Spleen (tissue), 11 donors: ENCODE measurements around the gene JAZF1. TPM values are rescaled to one million over a fixed set of nuclear protein-coding genes. Genes with fewer than 3 reads are reported as not detected.

Experiments used
- DNase-seq: peaks from one replicate; pipeline ENCODE4 v3.0.0-alpha.2; 2020
- H3K27ac ChIP-seq, 8 donors: fragments of 200-600 bp; sonication (generic) in 7 of 8; 1 replicate in 4 of 8; 2 replicates in 4 of 8; pipeline versions ENCODE4 v1.5.0 to v1.8.0; 2016 to 2021; ENCODE audit warnings: inconsistent platforms in 4 of 8, mild to moderate bottlenecking in 4 of 8, moderate library complexity in 1 of 8
- H3K27me3 ChIP-seq, 7 donors: fragments of 200-600 bp; sonication (generic) in 6 of 7; replicated peaks in 1 of 7; 1 replicate in 4 of 7; 2 replicates in 3 of 7; pipeline versions ENCODE4 v1.5.0 to v1.8.0; 2016 to 2021; ENCODE audit warnings: inconsistent platforms in 3 of 7, mild to moderate bottlenecking in 1 of 7
- H3K36me3 ChIP-seq, 6 donors: fragments of 200-600 bp; sonication (generic) in 5 of 6; 1 replicate in 4 of 6; 2 replicates in 2 of 6; pipeline versions ENCODE4 v1.5.0 to v1.8.0; 2016 to 2021; ENCODE audit warnings: inconsistent platforms in 2 of 6
- H3K4me1 ChIP-seq, 6 donors: fragments of 200-600 bp; sonication (generic) in 5 of 6; 1 replicate in 3 of 6; 2 replicates in 3 of 6; pipeline versions ENCODE4 v1.5.0 to v1.8.0; 2016 to 2021; ENCODE audit warnings: inconsistent platforms in 3 of 6
- H3K4me3 ChIP-seq, 8 donors: fragments of 200-600 bp; sonication (generic) in 7 of 8; 1 replicate in 4 of 8; 2 replicates in 4 of 8; pipeline versions ENCODE4 v1.5.0 to v1.8.0; 2016 to 2021; ENCODE audit warnings: inconsistent platforms in 4 of 8, mild to moderate bottlenecking in 4 of 8, moderate library complexity in 2 of 8
- H3K9me3 ChIP-seq, 8 donors: fragments of 200-600 bp; sonication (generic) in 7 of 8; 1 replicate in 4 of 8; 2 replicates in 4 of 8; pipeline versions ENCODE4 v1.5.0 to v1.8.0; 2016 to 2021; ENCODE audit warnings: inconsistent platforms in 4 of 8
- POLR2A ChIP-seq, 3 donors: fragments of 450-650 bp; IDR thresholded peaks; one replicate each; pipeline ENCODE4 v1.5.1; 2017; ENCODE audit warnings: antibody characterized with exemption in 3 of 3, mild to moderate bottlenecking in 1 of 3
- POLR2AphosphoS5 ChIP-seq, 3 donors: sonication (generic); formaldehyde crosslinking; IDR thresholded peaks; one replicate each; pipeline ENCODE4 v1.5.1; 2017; ENCODE audit warnings: antibody characterized with exemption in 3 of 3
- WGBS, 5 donors: extraction: QIAGEN DNeasy Blood & Tissue Kit in 3 of 5; methylation state at CpG; one replicate each; pipeline versions ENCODE4 v1.1.5 to v1.1.7; 2013 to 2018; 5-methylcytosine and 5-hydroxymethylcytosine counted together
- intact Hi-C: fragments of 100-400 bp; cut with DNase I; formaldehyde crosslinking; loops from one replicate; pipeline ENCODE4 v1.15.0; 2023; ENCODE audit warnings: low total_unique reads
- polyA plus RNA-seq, 3 donors: library from polyadenylated mRNA; stranded (reverse); fragments of 200-250 nt; gene quantifications; one replicate each; pipeline ENCODE4 v1.2.1, GENCODE V29; 2013
- total RNA-seq, 7 donors: library from RNA; depleted of rRNA in 3 of 7; stranded (reverse); fragments of >200 nt in 3 of 7; fragmentation: NEBNext Ultra II Directional in 4 of 7; extraction: Animal tissue kit (Norgen Biotek cat#: 25700) in 4 of 7; gene quantifications; one replicate each; pipeline versions ENCODE4 v1.1.0 to v1.2.1, GENCODE V29; 2016 to 2021
- TF ChIP-seq, protein P1 (sequence below), 11 experiments: fragments of 200-600 bp in 7 of 11; fragments of 450-650 bp in 4 of 11; sonication (generic) in 4 of 11; IDR thresholded peaks in 8 of 11; conservative IDR thresholded peaks in 3 of 11; 1 replicate in 7 of 11; 2 replicates in 4 of 11; pipeline versions ENCODE4 v1.4.0 to v1.8.0; 2016 to 2021; ENCODE audit warnings: antibody characterized with exemption in 11 of 11, inconsistent platforms in 4 of 11, mild to moderate bottlenecking in 1 of 11
- donor health status: healthy with polysubstance abuse.
- donor health status: DM: no; HTN: no; CAD: no; lungs with moderate emphysema.
- donor health status: DM: no; HTN: no; CAD: no.
- donor health status: Bipolar disorder and iron deficiency.
- donor health status: healthy.
- donor health status: DM: no; HTN: no; CAD: no.
- donor health status: DM: yes; HTN: yes; CAD: no.

The JAZF1 gene
- total and polyA plus RNA-seq, 10 donors: 13.5 to 33.8 (median 24.7) TPM

DNA sequence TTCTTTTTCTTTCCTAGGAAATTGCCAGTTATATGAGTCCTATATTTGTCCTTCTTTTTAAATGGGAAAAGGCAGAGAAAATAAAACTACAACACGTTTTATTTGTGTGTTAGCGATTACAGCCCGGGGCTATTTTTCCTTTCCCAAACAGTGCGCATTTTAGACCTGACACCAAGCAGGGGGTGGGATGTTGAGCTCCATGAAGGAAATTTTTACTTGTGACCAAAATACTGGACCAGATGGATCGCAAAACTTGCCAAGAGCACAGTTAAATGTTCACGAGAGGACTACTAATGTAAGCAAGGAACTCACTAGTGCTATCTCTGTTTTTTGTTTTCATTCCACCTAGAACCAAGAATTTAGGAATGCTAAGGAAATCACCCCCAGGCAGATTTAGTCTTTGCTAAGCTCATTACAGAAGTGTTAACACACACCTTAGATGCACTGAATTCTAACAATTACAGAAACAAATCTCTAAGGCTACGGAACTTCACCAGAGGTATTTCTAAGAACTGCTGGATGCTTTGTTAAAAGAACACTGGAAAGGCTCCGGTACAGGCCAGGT, 114.8 kb downstream of the JAZF1 start:
- WGBS, 5 donors: 89 to 97% (median 94%) methylated on average over 8 of the region's 8 CpGs
- Histone ChIP-seq H3K4me1 (peaks cover 4 to 61% (median 28%) of the 10 kb centered on the region in 6 donors), H3K9me3 (no peaks in the 10 kb centered on the region), H3K27me3 (no peaks in the 10 kb centered on the region), H3K36me3 (peaks cover 0 to 7% (median 0%) of the 10 kb centered on the region in 6 donors), H3K27ac (no peak overlapping the region), H3K4me3 (no peak overlapping the region)
- DNase-seq: no peak
- intact Hi-C loops: no loop called here
- no peak for TF ChIP-seq POLR2AphosphoS5 (IDR thresholded peaks at IDR 0.05)
- TF ChIP-seq POLR2A (IDR thresholded peaks at IDR 0.05): no peak
- TF ChIP-seq, protein P1, sequence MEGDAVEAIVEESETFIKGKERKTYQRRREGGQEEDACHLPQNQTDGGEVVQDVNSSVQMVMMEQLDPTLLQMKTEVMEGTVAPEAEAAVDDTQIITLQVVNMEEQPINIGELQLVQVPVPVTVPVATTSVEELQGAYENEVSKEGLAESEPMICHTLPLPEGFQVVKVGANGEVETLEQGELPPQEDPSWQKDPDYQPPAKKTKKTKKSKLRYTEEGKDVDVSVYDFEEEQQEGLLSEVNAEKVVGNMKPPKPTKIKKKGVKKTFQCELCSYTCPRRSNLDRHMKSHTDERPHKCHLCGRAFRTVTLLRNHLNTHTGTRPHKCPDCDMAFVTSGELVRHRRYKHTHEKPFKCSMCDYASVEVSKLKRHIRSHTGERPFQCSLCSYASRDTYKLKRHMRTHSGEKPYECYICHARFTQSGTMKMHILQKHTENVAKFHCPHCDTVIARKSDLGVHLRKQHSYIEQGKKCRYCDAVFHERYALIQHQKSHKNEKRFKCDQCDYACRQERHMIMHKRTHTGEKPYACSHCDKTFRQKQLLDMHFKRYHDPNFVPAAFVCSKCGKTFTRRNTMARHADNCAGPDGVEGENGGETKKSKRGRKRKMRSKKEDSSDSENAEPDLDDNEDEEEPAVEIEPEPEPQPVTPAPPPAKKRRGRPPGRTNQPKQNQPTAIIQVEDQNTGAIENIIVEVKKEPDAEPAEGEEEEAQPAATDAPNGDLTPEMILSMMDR (IDR thresholded peaks at IDR 0.05 in 8 of 11, conservative IDR thresholded peaks at IDR 0.05 in 3 of 11): no peak

DNA sequence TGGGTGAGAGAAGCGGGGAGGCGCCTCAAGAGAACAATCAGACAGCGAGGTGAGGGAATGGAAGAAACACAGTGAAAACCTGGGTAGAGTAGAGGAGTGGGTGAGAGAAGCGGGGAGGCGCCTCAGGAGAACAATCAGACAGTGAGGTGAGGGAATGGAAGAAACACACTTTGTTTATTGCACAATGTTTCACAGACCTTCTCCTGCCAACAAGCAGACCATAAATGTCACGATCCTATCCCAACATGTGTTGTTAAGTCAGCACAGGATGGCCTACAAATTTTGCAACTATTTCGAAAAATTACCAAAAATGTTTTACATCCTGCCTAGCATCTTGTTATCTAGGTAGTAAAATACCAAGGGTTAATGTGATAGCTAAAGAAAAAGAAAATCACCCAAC, 115.3 kb downstream of the JAZF1 start:
- WGBS, 5 donors: 72 to 94% (median 80%) methylated on average over 7 of the region's 7 CpGs

DNA sequence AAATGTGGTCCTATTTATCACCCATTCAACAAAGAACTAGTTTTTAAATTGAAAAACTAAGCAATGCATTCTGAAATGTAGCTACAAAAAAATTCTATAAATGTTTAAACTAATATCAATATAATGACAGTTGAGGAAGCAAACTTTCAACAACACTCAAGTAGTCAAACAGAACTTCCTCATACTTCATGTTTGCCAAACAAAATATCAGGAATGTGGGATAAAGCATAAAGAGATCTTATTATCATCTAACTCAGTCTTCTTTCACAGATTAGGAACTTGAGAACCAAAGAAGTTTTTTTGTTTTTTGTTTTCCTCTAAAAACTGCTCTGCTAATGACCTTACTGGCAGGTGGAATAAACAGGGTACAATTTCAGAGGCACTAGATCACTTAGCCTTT, 116.2 kb downstream of the JAZF1 start:
- no peaks in the 10 kb centered on the region for H3K9me3 ChIP-seq
- DNase-seq: no peak
- H3K4me3 ChIP-seq: no peak overlapping the region
- TF ChIP-seq POLR2AphosphoS5 (IDR thresholded peaks at IDR 0.05) (no peak), POLR2A (IDR thresholded peaks at IDR 0.05) (no peak)
- TF ChIP-seq, protein P1 (IDR thresholded peaks at IDR 0.05 in 8 of 11, conservative IDR thresholded peaks at IDR 0.05 in 3 of 11): no peak
- H3K27me3 ChIP-seq: no peaks in the 10 kb centered on the region
- H3K4me1 ChIP-seq: peaks cover 4 to 48% (median 24%) of the 10 kb centered on the region in 6 donors
- H3K36me3 ChIP-seq: no peaks in the 10 kb centered on the region
- intact Hi-C loops: no loop called here
- H3K27ac ChIP-seq: peak overlapping the region in 1 of 8 donors; percentile 15

More for the DNA sequence above, 115.3 kb downstream of the JAZF1 start:
- H3K9me3 ChIP-seq: no peaks in the 10 kb centered on the region
- intact Hi-C loops: no loop called here
- no peak overlapping the region for H3K4me3 ChIP-seq
- DNase-seq: no peak
- H3K4me1 ChIP-seq: peaks cover 4 to 56% (median 27%) of the 10 kb centered on the region in 6 donors
- TF ChIP-seq, protein P1 (IDR thresholded peaks at IDR 0.05 in 8 of 11, conservative IDR thresholded peaks at IDR 0.05 in 3 of 11): no peak
- TF ChIP-seq POLR2AphosphoS5 (IDR thresholded peaks at IDR 0.05) (no peak), POLR2A (IDR thresholded peaks at IDR 0.05) (no peak)
- no peaks in the 10 kb centered on the region for H3K27me3 ChIP-seq
- peak overlapping the region in 1 of 8 donors; percentile 15 for H3K27ac ChIP-seq
- H3K36me3 ChIP-seq: peaks cover 0 to 7% (median 0%) of the 10 kb centered on the region in 6 donors

DNA sequence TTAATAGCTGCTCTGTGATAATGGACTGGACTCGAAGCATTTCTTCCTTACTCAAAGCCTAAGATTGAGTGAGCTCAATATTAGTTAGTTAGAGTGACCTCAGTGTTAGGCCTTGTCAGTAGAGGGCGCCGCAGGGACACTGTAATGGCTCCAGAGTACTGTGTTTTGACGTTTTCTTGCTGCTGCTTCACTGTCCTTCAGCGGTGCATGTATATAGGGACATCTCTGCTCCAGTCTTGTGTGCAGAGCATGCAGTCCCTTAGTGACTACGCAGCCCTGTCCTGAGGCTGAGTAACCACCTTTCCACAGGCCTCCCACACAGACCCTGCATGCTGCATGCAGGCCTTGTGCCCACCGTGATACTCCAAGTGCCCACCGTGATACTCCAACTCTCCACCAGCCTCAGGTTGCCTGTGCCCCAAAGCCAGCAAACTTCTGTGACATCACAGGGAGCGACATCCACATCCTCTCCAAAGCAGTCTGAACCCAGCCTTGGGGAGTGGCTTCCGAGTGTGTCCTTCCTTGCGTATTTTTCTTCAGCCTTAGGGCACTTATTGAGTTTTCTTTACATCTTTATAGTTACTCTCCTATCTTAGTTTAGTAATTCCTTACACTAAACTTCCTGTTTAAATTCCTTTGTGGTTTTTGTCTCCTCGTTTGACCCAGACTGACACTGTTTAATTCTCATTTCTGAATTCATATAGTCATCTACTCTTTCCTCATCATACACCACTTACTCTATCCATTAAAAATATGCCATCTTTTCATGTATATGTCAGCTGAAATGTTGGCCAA, 118.2 kb downstream of the JAZF1 start:
- Histone ChIP-seq H3K36me3 (no peaks in the 10 kb centered on the region), H3K4me3 (no peak overlapping the region), H3K4me1 (peaks cover 4 to 38% (median 20%) of the 10 kb centered on the region in 6 donors), H3K27me3 (no peaks in the 10 kb centered on the region), H3K27ac (peak overlapping the region in 2 of 8 donors; percentile 16 to 43), H3K9me3 (no peaks in the 10 kb centered on the region)
- intact Hi-C loops: no loop called here
- TF ChIP-seq, protein P1 (IDR thresholded peaks at IDR 0.05 in 8 of 11, conservative IDR thresholded peaks at IDR 0.05 in 3 of 11): peak in 10 of 11 experiments; percentile 16 to 66 (median 56)
- no peak for TF ChIP-seq POLR2A (IDR thresholded peaks at IDR 0.05)
- DNase-seq: peak; percentile 88
- WGBS, 5 donors: 62 to 76% (median 66%) methylated on average over 11 to 12 of the region's 12 CpGs
